ENCODE measurements around the gene DBN1. TPM values are rescaled to one million over a fixed set of nuclear protein-coding genes. Genes with fewer than 3 reads are reported as not detected.
A peak's percentile ranks its signal among the peaks of the same experiment; 100 is the strongest.

Gene DBN1
- total and polyA plus RNA-seq, 9 of the 15 experiments (the other 6 are each of a cell fraction or from before 2014, with no cell fraction given): 0.25 to 87.2 (median 27.9) TPM

- TF ChIP-seq UBTF (IDR thresholded peaks at IDR 0.05; ENCODE audit: borderline replicate concordance in 1 of 2, low read depth in 2 of 2, low read length in 2 of 2): peak in 1 of 2 experiments; percentile 72; a peak in 1 of 4 replicates
- TF ChIP-seq NEUROD1 (IDR thresholded peaks at IDR 0.05; ENCODE audit: borderline replicate concordance, low read depth, low read length, partially characterized antibody): peak; percentile 79
- TF ChIP-seq TAL1 (IDR thresholded peaks at IDR 0.05): no peak
- peak; percentile 54; the same call in 1 of the 2 replicates for TF ChIP-seq ELF1 (tag; IDR thresholded peaks at IDR 0.05)
- peak; percentile 51; the same call in 1 of the 2 replicates for TF ChIP-seq NFIC (IDR thresholded peaks at IDR 0.05)
- no peak for TF ChIP-seq MCM2 (IDR thresholded peaks at IDR 0.05; ENCODE audit: low read depth)
- TF ChIP-seq, protein P1, sequence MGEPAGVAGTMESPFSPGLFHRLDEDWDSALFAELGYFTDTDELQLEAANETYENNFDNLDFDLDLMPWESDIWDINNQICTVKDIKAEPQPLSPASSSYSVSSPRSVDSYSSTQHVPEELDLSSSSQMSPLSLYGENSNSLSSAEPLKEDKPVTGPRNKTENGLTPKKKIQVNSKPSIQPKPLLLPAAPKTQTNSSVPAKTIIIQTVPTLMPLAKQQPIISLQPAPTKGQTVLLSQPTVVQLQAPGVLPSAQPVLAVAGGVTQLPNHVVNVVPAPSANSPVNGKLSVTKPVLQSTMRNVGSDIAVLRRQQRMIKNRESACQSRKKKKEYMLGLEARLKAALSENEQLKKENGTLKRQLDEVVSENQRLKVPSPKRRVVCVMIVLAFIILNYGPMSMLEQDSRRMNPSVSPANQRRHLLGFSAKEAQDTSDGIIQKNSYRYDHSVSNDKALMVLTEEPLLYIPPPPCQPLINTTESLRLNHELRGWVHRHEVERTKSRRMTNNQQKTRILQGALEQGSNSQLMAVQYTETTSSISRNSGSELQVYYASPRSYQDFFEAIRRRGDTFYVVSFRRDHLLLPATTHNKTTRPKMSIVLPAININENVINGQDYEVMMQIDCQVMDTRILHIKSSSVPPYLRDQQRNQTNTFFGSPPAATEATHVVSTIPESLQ (CRISPR knock-in tag; IDR thresholded peaks at IDR 0.05): peak; percentile 63; the same call in 1 of the 2 replicates
- TF ChIP-seq, protein P2, sequence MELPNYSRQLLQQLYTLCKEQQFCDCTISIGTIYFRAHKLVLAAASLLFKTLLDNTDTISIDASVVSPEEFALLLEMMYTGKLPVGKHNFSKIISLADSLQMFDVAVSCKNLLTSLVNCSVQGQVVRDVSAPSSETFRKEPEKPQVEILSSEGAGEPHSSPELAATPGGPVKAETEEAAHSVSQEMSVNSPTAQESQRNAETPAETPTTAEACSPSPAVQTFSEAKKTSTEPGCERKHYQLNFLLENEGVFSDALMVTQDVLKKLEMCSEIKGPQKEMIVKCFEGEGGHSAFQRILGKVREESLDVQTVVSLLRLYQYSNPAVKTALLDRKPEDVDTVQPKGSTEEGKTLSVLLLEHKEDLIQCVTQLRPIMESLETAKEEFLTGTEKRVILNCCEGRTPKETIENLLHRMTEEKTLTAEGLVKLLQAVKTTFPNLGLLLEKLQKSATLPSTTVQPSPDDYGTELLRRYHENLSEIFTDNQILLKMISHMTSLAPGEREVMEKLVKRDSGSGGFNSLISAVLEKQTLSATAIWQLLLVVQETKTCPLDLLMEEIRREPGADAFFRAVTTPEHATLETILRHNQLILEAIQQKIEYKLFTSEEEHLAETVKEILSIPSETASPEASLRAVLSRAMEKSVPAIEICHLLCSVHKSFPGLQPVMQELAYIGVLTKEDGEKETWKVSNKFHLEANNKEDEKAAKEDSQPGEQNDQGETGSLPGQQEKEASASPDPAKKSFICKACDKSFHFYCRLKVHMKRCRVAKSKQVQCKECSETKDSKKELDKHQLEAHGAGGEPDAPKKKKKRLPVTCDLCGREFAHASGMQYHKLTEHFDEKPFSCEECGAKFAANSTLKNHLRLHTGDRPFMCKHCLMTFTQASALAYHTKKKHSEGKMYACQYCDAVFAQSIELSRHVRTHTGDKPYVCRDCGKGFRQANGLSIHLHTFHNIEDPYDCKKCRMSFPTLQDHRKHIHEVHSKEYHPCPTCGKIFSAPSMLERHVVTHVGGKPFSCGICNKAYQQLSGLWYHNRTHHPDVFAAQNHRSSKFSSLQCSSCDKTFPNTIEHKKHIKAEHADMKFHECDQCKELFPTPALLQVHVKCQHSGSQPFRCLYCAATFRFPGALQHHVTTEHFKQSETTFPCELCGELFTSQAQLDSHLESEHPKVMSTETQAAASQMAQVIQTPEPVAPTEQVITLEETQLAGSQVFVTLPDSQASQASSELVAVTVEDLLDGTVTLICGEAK (IDR thresholded peaks at IDR 0.05): peak; percentile 76
- TF ChIP-seq, protein P2 (CRISPR knock-in tag; IDR thresholded peaks at IDR 0.05): no peak
- TF ChIP-seq, protein P3, sequence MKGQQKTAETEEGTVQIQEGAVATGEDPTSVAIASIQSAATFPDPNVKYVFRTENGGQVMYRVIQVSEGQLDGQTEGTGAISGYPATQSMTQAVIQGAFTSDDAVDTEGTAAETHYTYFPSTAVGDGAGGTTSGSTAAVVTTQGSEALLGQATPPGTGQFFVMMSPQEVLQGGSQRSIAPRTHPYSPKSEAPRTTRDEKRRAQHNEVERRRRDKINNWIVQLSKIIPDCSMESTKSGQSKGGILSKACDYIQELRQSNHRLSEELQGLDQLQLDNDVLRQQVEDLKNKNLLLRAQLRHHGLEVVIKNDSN (CRISPR knock-in tag; IDR thresholded peaks at IDR 0.05): peak; percentile 76
- no peak; the same call in 1 of the 2 replicates for TF ChIP-seq C11orf30 (IDR thresholded peaks at IDR 0.05; ENCODE audit: low read depth)
- TF ChIP-seq ZBTB8A (IDR thresholded peaks at IDR 0.05; ENCODE audit: partially characterized antibody): no peak
Observed at GRCh38 chr5:177455036-177455660, 18.3 kb downstream of the DBN1 start (continued).

All from K562 (cell line).